HG03175 (cell line): ENCODE data around the gene PLD1.
"Not testable (repeated sequence)": the region's sequence is repeated elsewhere in the genome, so short reads cannot be mapped to it uniquely, and the experiment has no call there.

ENCODE experiments used
- ATAC-seq: cut with Tn5 transposase; IDR thresholded peaks from one replicate; pipeline ENCODE4 v1.9.1; 2021; ENCODE audit warnings: mild to moderate bottlenecking, moderate library complexity; ENCODE audit not compliant: unreplicated experiment

Gene PLD1

DNA sequence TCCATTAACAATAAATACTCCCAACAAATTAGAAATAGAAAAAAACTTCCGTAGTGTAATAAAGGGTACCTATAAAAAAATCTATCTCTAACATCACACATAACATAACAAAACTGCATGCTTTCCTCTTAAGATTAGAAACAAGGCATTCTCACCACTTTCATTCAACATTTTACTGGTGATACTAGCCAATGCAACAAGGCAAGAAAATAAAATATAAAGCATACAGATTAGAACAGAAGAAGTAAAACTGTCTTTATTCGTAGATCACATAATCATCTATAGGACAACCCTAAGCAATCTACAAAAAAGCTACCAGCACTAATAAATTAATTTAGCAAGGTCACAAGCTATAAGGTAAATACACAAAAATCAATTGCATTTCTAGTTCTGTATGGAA, 107.1 kb downstream of the PLD1 start:
- ATAC-seq = no peak

DNA sequence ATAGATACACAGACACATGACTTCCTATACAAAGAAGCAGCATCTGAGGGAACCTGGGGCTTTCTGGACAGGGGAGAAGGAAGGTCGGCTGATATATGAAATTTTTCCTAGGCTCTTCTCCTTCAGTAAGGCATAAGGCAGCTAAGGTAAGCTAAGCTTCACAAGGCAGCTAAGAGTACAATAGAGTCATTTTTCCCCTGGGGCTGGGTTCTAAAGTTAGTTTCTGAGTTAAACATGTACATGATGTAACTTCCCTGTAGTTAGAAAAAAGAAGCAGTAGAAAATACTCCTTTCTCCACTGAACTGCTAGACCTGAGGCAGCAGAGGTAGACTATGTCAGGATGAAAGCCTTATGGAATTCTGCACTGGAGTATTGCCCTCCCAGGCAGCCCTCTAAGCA, 109.6 kb downstream of the PLD1 start:
- ATAC-seq = no peak

DNA sequence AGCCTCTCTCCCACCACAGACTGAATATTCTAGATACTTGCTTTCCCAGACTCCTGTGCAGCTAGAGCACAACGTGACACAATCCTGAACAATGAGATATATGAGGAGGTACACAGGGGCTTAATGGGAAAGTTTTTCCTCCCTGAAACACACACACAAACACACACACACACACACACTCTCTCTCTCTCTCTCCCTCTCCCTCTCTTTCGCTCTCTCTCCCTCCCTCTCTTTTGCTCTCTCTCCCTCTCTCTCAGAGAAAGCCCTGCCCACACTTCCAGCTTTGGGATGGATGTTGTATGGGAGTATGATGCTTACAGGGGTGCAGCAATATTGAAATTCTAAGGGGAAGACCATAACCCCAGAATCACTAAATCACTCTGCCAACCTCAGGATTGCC, 110.1 kb downstream of the PLD1 start:
- ATAC-seq = no peak

DNA sequence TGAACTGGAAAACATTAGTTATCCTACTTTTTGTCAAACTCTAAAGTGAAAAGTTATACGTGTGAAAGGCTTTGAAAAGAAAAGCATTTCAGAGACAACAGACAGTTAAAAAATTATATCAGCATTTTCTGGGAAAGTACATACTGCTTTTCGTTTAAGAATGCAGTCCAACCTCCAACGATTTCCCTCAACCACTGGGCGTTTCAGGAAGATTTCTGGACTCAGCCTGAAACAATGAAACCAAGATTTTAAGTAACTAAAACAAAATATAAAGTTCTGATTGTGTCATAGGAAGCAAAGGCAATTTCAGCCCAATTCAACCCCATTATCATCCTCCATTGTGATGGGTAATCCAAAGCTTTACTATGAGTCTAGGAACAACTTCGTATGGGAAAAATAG, 110.7 kb downstream of the PLD1 start:
- no peak for ATAC-seq

DNA sequence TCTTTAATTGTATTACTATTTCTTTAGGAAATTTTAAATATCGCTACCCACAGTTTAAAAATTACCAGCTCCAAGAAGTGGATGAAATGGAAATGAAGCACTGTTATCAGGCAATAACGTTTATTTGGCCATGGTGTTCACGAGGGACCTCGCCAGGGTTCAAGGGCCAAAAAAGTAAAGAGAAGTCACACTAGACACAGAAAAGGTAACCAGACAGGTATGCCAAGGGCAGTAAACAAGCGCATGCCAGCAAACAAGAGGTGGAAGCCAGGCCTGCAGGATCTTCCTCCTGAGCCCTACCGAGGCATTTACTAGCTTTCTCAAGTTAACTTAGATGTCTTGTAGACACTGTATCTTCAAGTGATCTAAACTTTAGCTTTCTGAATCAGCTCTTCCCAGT, 113.5 kb downstream of the PLD1 start:
- ATAC-seq = no peak

DNA sequence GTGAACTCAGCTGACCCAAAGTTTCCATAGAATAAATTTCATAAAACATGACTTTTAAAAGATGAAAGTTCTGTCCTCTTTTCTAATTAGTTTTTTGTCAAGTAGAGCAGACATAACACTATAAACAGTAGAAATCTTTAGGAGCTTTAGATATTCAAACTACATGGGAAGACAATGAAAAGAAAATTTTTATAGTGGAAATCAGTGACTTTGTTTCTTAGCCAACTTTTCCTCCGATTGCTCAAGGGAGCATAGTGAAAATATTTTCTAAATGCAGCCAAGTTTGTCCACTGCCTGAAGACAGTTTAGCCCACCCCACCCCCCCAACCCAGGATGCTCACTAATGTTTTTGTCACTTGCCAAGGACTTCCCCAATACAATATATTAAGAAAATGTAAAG, 114.9 kb downstream of the PLD1 start:
- no peak for ATAC-seq

DNA sequence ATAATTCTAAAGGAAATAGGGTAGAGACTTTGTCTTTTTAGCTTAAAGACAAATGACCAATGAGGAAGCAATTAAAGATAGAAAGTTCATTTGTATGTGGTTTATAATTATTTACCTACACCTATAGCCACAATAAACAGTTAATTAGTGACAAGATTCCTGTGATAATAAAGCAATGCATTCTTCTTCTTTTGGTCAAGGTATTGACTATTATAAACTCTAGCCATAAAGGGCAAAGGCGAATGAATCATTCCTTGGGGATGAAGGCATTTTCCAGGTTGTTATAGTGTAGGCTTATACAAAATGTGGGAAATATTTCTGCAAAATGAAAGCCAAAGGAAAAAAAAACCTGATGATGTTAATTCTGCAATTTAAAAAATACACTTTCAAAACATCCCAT, 115.4 kb downstream of the PLD1 start:
- ATAC-seq = no peak

DNA sequence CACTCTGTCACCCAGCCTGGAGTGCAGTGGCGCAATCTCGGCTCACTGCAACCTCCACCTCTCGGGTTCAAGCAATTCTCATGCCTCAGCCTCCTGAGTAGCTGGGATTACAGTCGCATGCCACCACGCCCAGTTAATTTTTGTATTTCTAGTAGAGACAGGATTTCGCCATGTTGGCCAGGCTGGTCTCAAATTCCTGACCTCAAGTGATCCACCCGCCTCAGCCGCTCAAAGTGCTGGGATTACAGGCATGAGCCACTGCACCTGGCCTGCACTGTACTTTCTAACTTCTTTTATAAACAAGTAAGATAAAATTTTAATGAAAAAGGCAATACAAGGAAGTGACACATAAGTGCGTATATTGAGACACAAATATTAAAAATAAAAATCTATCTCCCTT, 117.7 kb downstream of the PLD1 start:
- ATAC-seq = not testable (repeated sequence)

DNA sequence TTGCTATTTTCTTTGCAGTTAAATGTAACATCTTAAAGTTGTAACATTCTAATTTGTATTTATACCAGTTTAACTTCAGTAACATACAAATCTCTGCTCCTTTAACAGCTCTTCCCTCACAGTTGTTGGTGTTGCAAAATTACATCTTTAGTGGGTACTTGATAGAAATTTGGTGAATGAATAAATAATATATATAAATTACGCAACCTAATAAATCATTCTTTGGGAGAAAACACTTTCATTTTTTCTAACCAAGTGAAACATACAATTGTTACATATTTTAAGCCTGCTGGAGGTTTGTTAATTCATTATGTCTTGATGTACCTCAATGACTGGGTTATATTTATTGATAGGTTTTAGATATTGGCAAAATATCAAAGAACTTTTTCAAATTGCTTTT, 118.8 kb downstream of the PLD1 start:
- ATAC-seq = no peak

DNA sequence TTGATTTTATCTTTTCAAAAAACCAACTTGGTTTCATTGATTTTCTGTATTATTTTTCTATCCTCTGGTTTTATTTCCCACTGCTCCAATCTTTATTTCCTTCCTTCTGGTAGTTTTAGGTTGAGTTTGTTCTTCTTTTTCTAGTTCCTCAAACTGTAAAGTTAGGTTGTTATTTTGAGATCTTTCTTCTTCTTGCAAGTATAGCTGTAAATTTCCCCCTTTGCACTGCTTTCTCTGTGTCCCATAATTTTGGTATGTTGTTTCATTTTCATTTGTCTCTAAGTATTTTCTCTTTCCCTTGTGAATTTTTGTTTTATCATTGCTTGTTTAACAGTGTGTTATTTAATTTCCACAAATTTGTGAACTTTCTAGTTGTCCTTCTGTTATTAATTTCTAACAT, 120.0 kb downstream of the PLD1 start:
- ATAC-seq = no peak

DNA sequence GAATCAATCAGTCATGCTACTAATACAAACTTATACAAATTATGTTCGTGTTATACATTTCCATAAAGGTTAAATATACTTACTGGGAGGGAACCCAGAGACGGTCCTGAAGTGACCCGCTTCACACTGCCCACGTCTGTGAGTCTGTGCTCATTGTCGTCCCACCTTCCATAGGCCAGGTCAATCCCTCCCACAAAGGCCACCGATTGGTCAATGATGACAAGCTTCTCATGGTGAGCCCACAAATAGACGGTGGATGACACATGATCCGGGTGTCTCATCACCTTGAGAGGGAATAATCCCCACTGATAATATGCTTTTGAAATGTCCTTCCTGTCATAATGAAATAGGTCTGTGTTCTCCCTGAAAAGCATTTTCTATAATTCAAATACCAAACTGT, 121.7 kb downstream of the PLD1 start:
- no peak for ATAC-seq

DNA sequence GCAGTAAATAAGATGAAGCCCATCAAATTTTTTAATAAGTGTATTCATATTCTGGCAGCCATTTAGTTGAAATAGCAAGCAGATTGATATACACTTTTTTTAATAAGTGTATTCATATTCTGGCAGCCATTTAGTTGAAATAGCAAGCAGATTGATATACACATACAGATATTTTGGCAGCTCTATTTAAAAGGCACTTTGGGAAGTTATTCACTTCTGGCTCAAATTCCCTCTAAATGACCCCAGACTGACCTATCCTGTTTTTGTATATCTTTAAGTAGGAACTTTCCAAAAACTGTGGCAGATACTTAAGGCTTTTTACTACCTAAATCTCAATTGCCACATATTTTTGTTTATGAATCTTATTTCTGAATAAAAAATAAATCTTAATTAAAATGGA, 122.3 kb downstream of the PLD1 start:
- ATAC-seq = no peak

DNA sequence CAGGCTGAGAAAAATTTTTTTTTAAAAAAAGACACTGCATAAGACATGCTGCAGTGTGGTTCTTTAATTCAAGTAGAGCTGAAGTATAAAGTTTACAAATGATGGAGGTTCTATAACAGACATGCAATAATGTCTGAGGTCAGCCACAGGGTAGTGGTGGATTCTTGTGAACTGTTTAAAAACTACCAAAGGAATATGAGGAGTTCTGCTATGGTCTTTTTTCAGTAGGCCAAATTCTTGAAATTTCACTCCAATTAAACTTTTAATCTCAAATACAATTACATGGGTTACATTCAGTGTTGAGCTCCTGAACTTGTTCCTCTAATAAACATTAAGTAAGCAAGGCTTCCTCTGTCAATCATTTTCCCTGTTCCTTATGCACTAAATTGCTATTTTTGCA, 122.7 kb downstream of the PLD1 start:
- ATAC-seq = no peak

DNA sequence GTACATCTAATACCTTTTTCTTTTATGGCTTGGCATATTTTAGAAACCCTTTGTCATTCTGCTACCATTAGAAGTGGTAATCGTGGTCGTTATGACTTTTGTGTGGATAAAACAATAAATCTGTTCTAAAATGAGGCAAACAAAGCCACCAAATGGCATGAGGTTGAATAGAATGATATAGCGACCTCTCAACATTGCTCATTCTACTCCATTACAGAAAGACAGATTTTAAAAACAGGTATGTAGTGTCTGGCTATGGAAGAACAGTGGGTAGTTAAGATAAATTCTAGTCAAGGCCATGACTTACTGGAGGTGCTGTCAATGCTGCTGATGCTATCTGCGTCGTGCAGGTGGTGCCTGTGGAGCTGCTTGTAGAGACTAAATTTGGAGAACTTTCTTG, 123.2 kb downstream of the PLD1 start:
- ATAC-seq = no peak

DNA sequence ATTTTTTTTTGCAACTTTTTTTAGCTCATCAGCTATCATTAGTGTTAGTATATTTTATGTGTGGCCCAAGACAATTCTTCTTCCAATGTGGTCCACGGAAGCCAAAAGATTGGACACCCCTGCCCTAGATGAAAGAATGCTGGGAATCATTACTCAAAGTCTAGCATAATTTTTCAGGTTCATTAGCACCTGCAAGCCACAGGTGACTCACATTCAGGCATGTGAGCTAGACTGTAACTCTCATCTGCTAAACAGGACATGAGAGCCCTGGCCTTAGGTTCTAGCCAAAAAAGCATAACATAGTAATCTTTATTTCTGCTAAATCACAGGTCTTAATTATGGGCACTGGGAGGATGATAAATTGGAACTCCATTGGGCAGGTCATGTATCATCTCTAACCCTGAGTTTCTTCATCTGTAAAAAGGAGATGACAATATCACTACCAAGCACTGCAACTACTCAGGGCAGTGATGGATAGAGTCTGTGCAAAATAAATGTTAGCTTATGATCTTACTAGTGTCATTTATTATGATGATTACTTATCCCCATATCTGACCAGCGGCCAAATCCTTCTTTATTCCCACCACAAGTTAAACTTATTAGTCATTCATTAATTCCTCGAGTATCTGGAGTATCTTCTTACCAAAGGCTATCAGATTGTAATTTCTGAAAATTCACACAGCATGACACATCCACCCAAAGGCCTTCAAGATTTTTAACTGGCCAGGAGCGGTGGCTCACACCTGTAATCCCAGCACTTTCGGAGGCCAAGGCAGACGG, 125.0 kb downstream of the PLD1 start:
- no peak for ATAC-seq

DNA sequence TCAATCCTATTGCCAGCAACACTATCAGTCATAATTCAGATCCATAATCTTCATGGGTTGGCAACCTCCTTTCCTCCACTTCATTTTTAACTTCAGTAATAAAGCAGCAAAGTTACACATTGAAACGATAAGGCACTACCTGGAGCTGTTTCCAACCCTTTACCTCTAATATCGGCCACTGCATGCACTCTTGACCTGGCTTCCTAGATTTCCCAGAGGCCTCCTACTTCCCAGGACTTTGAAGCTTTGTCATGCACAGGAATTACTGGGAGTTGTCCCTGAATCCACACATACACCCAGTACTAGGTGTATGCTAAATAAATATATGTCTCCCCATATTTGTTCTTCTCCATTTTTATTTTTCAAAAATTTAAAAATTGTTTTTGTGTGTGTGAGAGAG, 126.1 kb downstream of the PLD1 start:
- no peak for ATAC-seq

DNA sequence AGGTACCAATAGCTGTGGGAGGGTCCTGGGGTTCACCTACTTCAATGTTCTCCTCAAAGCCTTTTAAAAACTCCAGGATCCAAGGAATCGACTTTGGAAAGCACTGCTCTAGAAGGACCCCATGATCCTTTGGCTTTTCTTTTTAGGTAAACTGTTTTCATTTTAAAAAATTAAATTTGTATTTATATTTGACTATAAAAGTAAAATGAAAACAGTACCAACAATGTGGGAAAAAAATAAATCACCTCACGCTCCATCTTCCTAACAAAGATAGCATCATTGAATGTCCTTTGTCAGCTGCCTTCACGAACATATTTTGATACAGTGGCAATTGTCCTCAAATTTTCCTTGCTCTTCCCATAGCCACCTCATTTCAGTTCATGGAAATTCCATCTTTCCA, 127.5 kb downstream of the PLD1 start:
- no peak for ATAC-seq

DNA sequence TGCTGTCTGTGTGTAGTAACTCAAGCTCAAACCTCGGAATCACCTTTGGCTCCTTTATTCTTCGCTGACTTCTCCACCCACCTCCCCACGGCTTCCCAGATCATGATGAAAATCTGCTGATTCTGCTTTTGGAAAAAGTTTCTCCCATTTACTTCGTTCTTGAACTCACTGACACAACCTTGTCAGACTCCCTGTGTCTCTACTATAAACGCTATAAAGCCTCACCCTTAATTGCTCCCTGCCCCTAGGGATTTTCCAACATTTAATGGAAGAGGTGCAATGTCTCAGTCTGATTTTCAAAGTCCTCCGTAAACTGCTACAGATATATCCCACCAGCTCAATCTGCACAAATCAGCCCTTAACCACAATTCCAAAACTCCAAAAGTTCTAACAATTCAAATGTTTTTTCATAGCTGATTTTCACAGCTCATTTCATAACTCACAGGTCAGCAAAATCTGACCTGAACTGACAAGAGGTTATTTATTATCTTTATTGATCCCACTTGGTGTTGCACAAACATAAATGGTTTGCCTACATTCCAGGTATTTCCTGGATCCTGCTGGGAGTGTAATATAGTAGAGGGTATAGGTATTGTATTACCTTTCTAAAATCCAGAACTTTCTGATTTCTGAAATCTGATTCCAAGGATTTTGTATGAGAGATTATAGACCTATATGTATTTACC, 129.4 kb downstream of the PLD1 start:
- no peak for ATAC-seq

DNA sequence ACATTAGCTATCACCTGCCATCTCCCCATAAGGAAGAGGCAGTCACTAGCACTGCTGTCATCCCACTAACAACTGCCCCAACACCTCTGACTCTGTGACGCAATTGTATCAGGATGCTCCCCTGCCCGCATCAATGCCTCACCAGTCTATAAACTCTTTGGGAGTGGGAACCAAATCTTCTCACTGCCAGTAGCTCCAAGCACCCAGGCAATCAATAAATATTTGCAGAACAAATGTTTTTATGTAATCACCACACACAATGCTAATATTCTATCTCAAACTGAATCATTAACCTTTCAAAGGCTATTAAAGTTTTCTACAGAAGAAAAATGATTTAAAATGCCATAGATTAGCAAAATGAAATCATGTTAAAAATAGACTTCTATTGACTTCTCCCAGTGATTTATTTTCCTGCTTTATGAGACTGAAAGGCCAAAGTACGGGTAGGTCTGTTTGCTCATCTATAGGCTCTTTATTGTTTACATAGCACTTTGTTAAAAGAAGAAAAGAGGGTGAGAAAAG, 131.3 kb downstream of the PLD1 start:
- no peak for ATAC-seq

DNA sequence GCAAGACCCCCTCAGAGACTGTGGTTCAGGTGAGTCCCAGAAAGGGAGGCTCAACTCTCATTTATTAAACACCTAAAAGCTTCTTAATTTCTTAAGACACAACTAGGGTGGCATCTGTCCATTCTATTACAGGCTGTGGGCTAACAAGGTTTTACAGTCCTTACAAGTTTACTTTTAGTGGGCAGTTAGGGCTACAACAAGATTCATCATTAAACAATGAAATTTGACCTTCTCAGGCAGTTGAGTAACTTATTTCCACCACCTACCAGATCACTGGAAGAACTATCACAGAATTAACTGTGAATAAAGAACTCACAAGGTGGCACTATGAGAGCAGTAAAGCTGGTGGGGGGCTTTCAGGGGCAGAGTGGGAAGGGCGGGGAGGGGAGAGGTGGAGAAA, 132.6 kb downstream of the PLD1 start:
- ATAC-seq = no peak

DNA sequence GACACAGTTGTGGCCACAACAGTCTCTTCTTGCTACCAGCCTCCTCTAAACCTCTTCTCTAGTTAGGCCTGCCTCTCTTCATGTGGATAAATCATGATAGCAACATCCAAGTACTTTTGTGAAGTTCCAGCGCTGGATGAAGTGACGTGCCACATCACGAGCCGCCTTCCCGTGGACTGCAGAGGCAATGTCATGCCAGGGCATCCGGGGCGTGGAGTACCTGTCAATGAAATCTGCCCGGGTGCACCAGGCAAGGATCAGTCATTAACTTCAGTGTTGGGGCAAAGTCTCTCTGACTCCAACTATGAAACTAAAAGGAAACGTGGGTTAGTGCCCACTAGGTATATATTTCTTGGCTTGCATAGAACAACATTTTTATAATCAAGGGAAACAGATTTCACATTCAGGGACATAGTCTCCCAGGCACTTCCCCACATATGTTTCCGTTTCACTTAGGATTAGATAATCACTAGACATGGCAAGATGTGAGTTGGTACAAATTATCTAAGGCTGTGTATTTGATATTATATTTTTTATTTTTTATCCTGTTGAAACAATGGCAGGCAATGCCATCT, 133.6 kb downstream of the PLD1 start:
- ATAC-seq = no peak

DNA sequence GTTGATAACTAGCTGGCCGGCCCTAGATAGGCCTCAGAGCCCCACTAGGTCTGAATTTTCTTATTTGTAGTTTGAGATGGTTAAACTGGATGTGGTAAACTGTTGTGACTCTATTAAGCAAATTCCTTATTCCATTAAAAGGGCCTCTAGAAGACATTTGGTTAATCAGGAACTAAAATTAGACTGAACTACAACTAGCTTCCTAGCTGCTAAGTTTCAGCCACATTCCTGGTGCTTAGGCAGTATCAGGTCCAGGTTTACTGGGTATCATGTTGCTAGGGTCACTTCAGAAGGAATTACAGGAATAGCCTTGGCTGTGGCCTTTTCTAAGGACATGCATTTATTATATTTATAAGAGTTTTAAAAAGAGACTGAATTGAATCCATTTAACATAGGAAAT, 136.3 kb downstream of the PLD1 start:
- ATAC-seq = no peak
